CD14-positive monocyte (primary cell): ENCODE measurements around the gene MYBPC2. TPM values are rescaled to one million over a fixed set of nuclear protein-coding genes. Genes with fewer than 3 reads are reported as not detected.

Source experiments
- DNase-seq, 3 donors: peaks; one replicate each; pipeline ENCODE4 v3.0.0-alpha.2; 2011 to 2022
- H2AFZ ChIP-seq: 2 replicates; pipeline ENCODE4 v1.6.0; 2012; ENCODE audit warnings: mild to moderate bottlenecking, low read depth, low read length, inconsistent platforms; ENCODE audit not compliant: insufficient read depth, poor library complexity, severe bottlenecking
- H3K27ac ChIP-seq, 2 donors: 1 replicate in 1 of 2; 2 replicates in 1 of 2; pipeline ENCODE4 v1.5.1; 2012 to 2013; ENCODE audit warnings: low read length in 2 of 2, control low read depth in 1 of 2, inconsistent platforms in 1 of 2, low read depth in 1 of 2, mild to moderate bottlenecking in 1 of 2
- H3K27me3 ChIP-seq, 2 donors: one replicate each; pipeline versions ENCODE4 v1.6.0 to v1.6.1; 2011 to 2013; ENCODE audit warnings: low read length in 2 of 2; ENCODE audit not compliant: control insufficient read depth in 2 of 2, insufficient read depth in 2 of 2
- H3K36me3 ChIP-seq, 2 donors: replicated peaks in 1 of 2; 1 replicate in 1 of 2; 2 replicates in 1 of 2; pipeline versions ENCODE4 v1.5.1 to v1.6.1; 2012 to 2013; ENCODE audit warnings: low read length in 2 of 2, control low read depth in 1 of 2, inconsistent platforms in 1 of 2, mild to moderate bottlenecking in 1 of 2; ENCODE audit not compliant: insufficient read depth in 2 of 2, control insufficient read depth in 1 of 2
- H3K4me1 ChIP-seq, 2 donors: 1 replicate in 1 of 2; 2 replicates in 1 of 2; pipeline versions ENCODE4 v1.5.1 to v1.6.1; 2012 to 2013; ENCODE audit warnings: low read length in 2 of 2, control low read depth in 1 of 2, inconsistent platforms in 1 of 2, mild to moderate bottlenecking in 1 of 2, moderate library complexity in 1 of 2; ENCODE audit not compliant: insufficient read depth in 2 of 2, control insufficient read depth in 1 of 2
- H3K4me2 ChIP-seq: replicated peaks from 2 replicates; pipeline ENCODE3; 2012; ENCODE audit warnings: low read length, moderate library complexity, mild to moderate bottlenecking; ENCODE audit not compliant: poor library complexity, severe bottlenecking; ENCODE audit errors: extremely low read depth
- H3K4me3 ChIP-seq, 3 experiments: fragments of 200-600 bp in 1 of 3; sonication (generic) in 1 of 3; replicated peaks in 1 of 3; 1 replicate in 2 of 3; 2 replicates in 1 of 3; pipeline ENCODE4 v1.5.1; 2011 to 2013; ENCODE audit warnings: low read length in 3 of 3, mild to moderate bottlenecking in 3 of 3, control low read depth in 2 of 3, low read depth in 2 of 3, inconsistent platforms in 1 of 3, moderate library complexity in 1 of 3
- H3K79me2 ChIP-seq: 2 replicates; pipeline ENCODE4 v1.6.0; 2012; ENCODE audit warnings: mild to moderate bottlenecking, control low read depth, inconsistent platforms, low read length, moderate library complexity; ENCODE audit not compliant: insufficient read depth
- H3K9ac ChIP-seq: 2 replicates; pipeline ENCODE4 v1.6.0; 2017; ENCODE audit warnings: low read length, mild to moderate bottlenecking; ENCODE audit not compliant: insufficient read depth, poor library complexity, severe bottlenecking
- H3K9me3 ChIP-seq, 2 donors: replicated peaks in 1 of 2; 1 replicate in 1 of 2; 2 replicates in 1 of 2; pipeline versions ENCODE4 v1.5.1 to v1.6.1; 2012 to 2013; ENCODE audit warnings: low read length in 2 of 2, control low read depth in 1 of 2; ENCODE audit not compliant: control insufficient read depth in 1 of 2, insufficient read depth in 1 of 2
- H4K20me1 ChIP-seq: 2 replicates; pipeline ENCODE4 v1.6.0; 2012; ENCODE audit warnings: mild to moderate bottlenecking, low read length, control low read depth, moderate library complexity; ENCODE audit not compliant: insufficient read depth
- H3K27ac Mint-ChIP-seq, 7 donors: one replicate each; pipeline ENCODE4 v1.8.0; 2020; ENCODE audit warnings: mild to moderate bottlenecking in 7 of 7, mixed read lengths in 7 of 7, moderate library complexity in 6 of 7, inconsistent platforms in 2 of 7
- H3K27me3 Mint-ChIP-seq, 3 donors: one replicate each; pipeline ENCODE4 v1.8.0; 2021 to 2022; ENCODE audit warnings: low read depth in 3 of 3, mild to moderate bottlenecking in 3 of 3, mixed read lengths in 3 of 3, moderate library complexity in 3 of 3, inconsistent platforms in 1 of 3
- H3K36me3 Mint-ChIP-seq, 2 donors: one replicate each; pipeline ENCODE4 v1.8.0; 2020; ENCODE audit warnings: mixed read lengths in 2 of 2, inconsistent platforms in 1 of 2, mild to moderate bottlenecking in 1 of 2
- H3K4me1 Mint-ChIP-seq: one replicate; pipeline ENCODE4 v1.8.0; 2020; ENCODE audit warnings: mild to moderate bottlenecking, mixed read lengths
- H3K4me3 Mint-ChIP-seq, 2 donors: one replicate each; pipeline ENCODE4 v1.8.0; 2020; ENCODE audit warnings: mild to moderate bottlenecking in 2 of 2, mixed read lengths in 2 of 2, moderate library complexity in 1 of 2
- H3K9me3 Mint-ChIP-seq, 7 donors: one replicate each; pipeline ENCODE4 v1.8.0; 2020 to 2022; ENCODE audit warnings: mixed read lengths in 7 of 7, mild to moderate bottlenecking in 6 of 7, moderate library complexity in 6 of 7, inconsistent platforms in 2 of 7
- CTCF ChIP-seq: fragments of 200-600 bp; IDR thresholded peaks from one replicate; pipeline ENCODE4 v1.8.0; 2022; ENCODE audit warnings: antibody characterized with exemption, mild to moderate bottlenecking
- WGBS: methylation state at CpG from one replicate; pipeline ENCODE4 v1.1.5; 2013; ENCODE audit warnings: missing lambda C conversion rate; ENCODE audit not compliant: insufficient coverage; 5-methylcytosine and 5-hydroxymethylcytosine counted together
- intact Hi-C, 2 donors: fragments of 100-400 bp; cut with micrococcal nuclease; formaldehyde crosslinking; loops; one replicate each; pipeline versions ENCODE4 v1.15.0 to v1.15.1; 2023
- polyA plus RNA-seq, 3 donors: library from polyadenylated mRNA; depleted of rRNA in 1 of 3; unstranded in 2 of 3; stranded (reverse) in 1 of 3; fragments of 300-500 nt in 2 of 3; fragments of >200 nt in 1 of 3; fragmentation: Illumina TruSeq in 2 of 3; gene quantifications; 1 replicate in 2 of 3; 2 replicates in 1 of 3; pipeline ENCODE4 v1.2.3, GENCODE V29; 2012 to 2021

The MYBPC2 gene
- polyA plus RNA-seq, 3 donors = not detected

GRCh38 chr19:50393589-50393988, 39.1 kb upstream of the MYBPC2 start:
- no peaks in the 10 kb centered on the region for H4K20me1 ChIP-seq
- H3K4me1 ChIP-seq = no peaks in the 10 kb centered on the region
- no peaks in the 10 kb centered on the region for H3K27me3 ChIP-seq
- WGBS = 95% methylated on average over 2 of the region's 4 CpGs
- peaks cover 51% of the 10 kb centered on the region for H3K79me2 ChIP-seq
- peaks cover 0 to 14% of the 10 kb centered on the region in 2 donors for H3K36me3 ChIP-seq
- no peak overlapping the region for H3K4me2 ChIP-seq
- peaks cover 0 to 5% (median 2%) of the 10 kb centered on the region in 7 donors for H3K9me3 Mint-ChIP-seq
- H3K9ac ChIP-seq = no peak overlapping the region
- no peak for TF ChIP-seq CTCF
- H3K4me1 Mint-ChIP-seq = no peaks in the 10 kb centered on the region
- intact Hi-C loops = no loop called here
- no peak for DNase-seq
- no peaks in the 10 kb centered on the region for H3K9me3 ChIP-seq
- H3K36me3 Mint-ChIP-seq = peaks cover 12 to 37% of the 10 kb centered on the region in 2 donors
- H3K27ac ChIP-seq = no peak overlapping the region
- H3K4me3 ChIP-seq = no peak overlapping the region
- no peak overlapping the region for H3K4me3 Mint-ChIP-seq
- H3K27ac Mint-ChIP-seq = peak overlapping the region in 1 of 7 donors; percentile 65
- H3K27me3 Mint-ChIP-seq = peaks cover 0 to 2% (median 0%) of the 10 kb centered on the region in 3 donors
- H2AFZ ChIP-seq = no peak overlapping the region

GRCh38 chr19:50394017-50394416, 38.7 kb upstream of the MYBPC2 start:
- no peak overlapping the region for H3K9ac ChIP-seq
- H3K4me2 ChIP-seq = no peak overlapping the region
- DNase-seq = no peak
- no peaks in the 10 kb centered on the region for H4K20me1 ChIP-seq
- Mint-ChIP-seq H3K36me3 (peaks cover 15 to 41% of the 10 kb centered on the region in 2 donors), H3K9me3 (peaks cover 0 to 5% (median 2%) of the 10 kb centered on the region in 7 donors), H3K4me1 (no peaks in the 10 kb centered on the region), H3K4me3 (no peak overlapping the region), H3K27ac (peak overlapping the region in 2 of 7 donors; percentile 5 to 42), H3K27me3 (peaks cover 0 to 2% (median 0%) of the 10 kb centered on the region in 3 donors)
- no peaks in the 10 kb centered on the region for H3K27me3 ChIP-seq
- intact Hi-C loops = no loop called here
- TF ChIP-seq CTCF = no peak
- H3K27ac ChIP-seq = no peak overlapping the region
- no peak overlapping the region for H2AFZ ChIP-seq
- peaks cover 2 to 18% of the 10 kb centered on the region in 2 donors for H3K36me3 ChIP-seq
- no peaks in the 10 kb centered on the region for H3K9me3 ChIP-seq
- no peak overlapping the region for H3K4me3 ChIP-seq
- H3K4me1 ChIP-seq = no peaks in the 10 kb centered on the region
- WGBS = 80% methylated on average over 1 of the region's 9 CpGs
- H3K79me2 ChIP-seq = peaks cover 47% of the 10 kb centered on the region
